Omental fat pad (tissue), 4 donors: ENCODE results near the gene CTDSPL. TPM values are rescaled to one million over a fixed set of nuclear protein-coding genes. Genes with fewer than 3 reads are reported as not detected.

Experiments
- ATAC-seq: fragments of 150-250 bp; one replicate; pipeline ENCODE4 v1.9.1; 2016; ENCODE audit warnings: mild to moderate bottlenecking, moderate library complexity; ENCODE audit not compliant: low FRiP score
- DNase-seq: peaks from one replicate; pipeline ENCODE4 v3.0.0-alpha.2; 2019; ENCODE audit warnings: low spot score
- CTCF ChIP-seq, 3 donors: fragments of 450-650 bp; IDR thresholded peaks; one replicate each; pipeline ENCODE4 v1.5.1; 2016 to 2017; ENCODE audit warnings: antibody characterized with exemption in 3 of 3, mild to moderate bottlenecking in 3 of 3, moderate library complexity in 2 of 3
- total RNA-seq, 4 donors: library from RNA; depleted of rRNA; stranded (reverse); fragments of >200 nt; gene quantifications; one replicate each; pipeline ENCODE4 v1.1.0, GENCODE V29; 2016

The CTDSPL gene
- total RNA-seq, 4 donors from 2014 or later: 23.9 to 41.8 (median 33.2) TPM

DNA sequence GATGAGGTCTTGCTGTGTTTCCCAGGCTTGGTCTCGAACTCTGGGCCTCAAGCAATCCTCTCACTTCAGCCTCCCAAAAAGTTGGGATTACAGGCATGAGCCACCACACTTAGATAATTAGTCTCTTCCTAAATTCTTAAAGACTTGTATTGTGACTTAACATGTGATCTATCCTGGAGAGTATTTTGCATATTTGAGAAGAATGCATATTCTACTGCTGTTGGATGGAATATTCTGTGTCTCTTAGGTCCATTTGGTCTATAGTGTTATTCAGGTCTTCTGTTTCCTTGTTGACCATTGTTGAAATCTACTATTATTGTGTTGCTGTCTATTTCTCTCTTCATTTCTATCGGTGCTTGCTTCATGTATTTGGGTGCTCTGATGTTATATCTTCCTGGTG is 68.8 kb downstream of the CTDSPL start:
- no peak for TF ChIP-seq CTCF (IDR thresholded peaks at IDR 0.05)
- DNase-seq (no peak), ATAC-seq (no peak)

DNA sequence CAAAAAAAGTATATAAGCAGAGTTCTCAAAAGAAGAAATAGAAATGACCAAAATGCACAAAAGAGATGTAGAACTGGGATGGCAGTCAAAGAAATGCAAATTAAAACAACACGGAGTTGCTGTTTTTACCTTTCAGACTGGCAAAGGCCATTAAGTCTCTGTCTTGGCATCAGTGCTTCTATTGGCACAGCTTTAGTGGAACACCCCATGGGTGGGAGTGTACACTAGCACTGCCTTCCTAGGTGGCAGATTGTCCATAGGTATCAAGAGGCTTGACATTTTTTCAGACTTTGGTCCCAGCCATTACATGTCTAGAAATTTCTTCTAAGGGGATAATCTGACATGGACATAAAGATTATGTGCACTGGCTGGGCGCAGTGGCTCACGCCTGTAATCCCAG is 70.8 kb downstream of the CTDSPL start:
- no peak for DNase-seq
- TF ChIP-seq CTCF (IDR thresholded peaks at IDR 0.05): no peak
- no peak for ATAC-seq

GRCh38 chr3:37934631-37935289 is 73.1 kb downstream of the CTDSPL start:
- DNase-seq (no peak), ATAC-seq (no peak)
- no peak for TF ChIP-seq CTCF (IDR thresholded peaks at IDR 0.05)

- ATAC-seq (no peak), DNase-seq (no peak)
- TF ChIP-seq CTCF (IDR thresholded peaks at IDR 0.05): no peak
These were observed 73.6 kb downstream of the CTDSPL start for GRCh38 chr3:37935290-37935668.

GRCh38 chr3:37935756-37936666 is 74.3 kb downstream of the CTDSPL start:
- ATAC-seq: no peak
- no peak for TF ChIP-seq CTCF (IDR thresholded peaks at IDR 0.05)
- no peak for DNase-seq

- no peak for TF ChIP-seq CTCF (IDR thresholded peaks at IDR 0.05)
- no peak for ATAC-seq
- no peak for DNase-seq
These were observed 75.5 kb downstream of the CTDSPL start for GRCh38 chr3:37937156-37937555.
